Osteoblast (primary cell): ENCODE data around the gene FXYD5. TPM values are rescaled to one million over a fixed set of nuclear protein-coding genes. Genes with fewer than 3 reads are reported as not detected.

Experiments used
- DNase-seq: peaks from one replicate; pipeline ENCODE4 v3.0.0; 2011; ENCODE audit warnings: low spot score, mixed read lengths; ENCODE audit not compliant: insufficient read length; ENCODE audit errors: missing footprints
- H2AFZ ChIP-seq: 2 replicates; pipeline ENCODE4 v1.6.0; 2011; ENCODE audit warnings: mild to moderate bottlenecking, low read length
- H3K27ac ChIP-seq: 2 replicates; pipeline ENCODE4 v1.5.1; 2011; ENCODE audit warnings: mild to moderate bottlenecking, low read depth, low read length, moderate library complexity
- H3K27me3 ChIP-seq: 2 replicates; pipeline ENCODE4 v1.6.0; 2012; ENCODE audit warnings: mild to moderate bottlenecking, control low read depth, inconsistent platforms, low read length, moderate library complexity; ENCODE audit not compliant: insufficient read depth
- H3K36me3 ChIP-seq: 2 replicates; pipeline ENCODE4 v1.5.1; 2011; ENCODE audit warnings: mild to moderate bottlenecking, low read length, control low read depth, moderate library complexity; ENCODE audit not compliant: insufficient read depth
- H3K4me1 ChIP-seq: 2 replicates; pipeline ENCODE4 v1.5.1; 2011; ENCODE audit warnings: mild to moderate bottlenecking, low read length, control low read depth, moderate library complexity; ENCODE audit not compliant: insufficient read depth
- H3K4me2 ChIP-seq: 2 replicates; pipeline ENCODE4 v1.6.0; 2011; ENCODE audit warnings: mild to moderate bottlenecking, low read length; ENCODE audit not compliant: insufficient read depth
- H3K4me3 ChIP-seq: fragments of 200-600 bp; sonication (generic); 3 replicates; pipeline ENCODE4 v1.5.1; 2012; ENCODE audit warnings: mild to moderate bottlenecking, low read length, inconsistent platforms; ENCODE audit not compliant: insufficient read depth
- H3K79me2 ChIP-seq: 2 replicates; pipeline ENCODE4 v1.6.0; 2012; ENCODE audit warnings: mild to moderate bottlenecking, low read length, control low read depth, inconsistent platforms; ENCODE audit not compliant: insufficient read depth
- H3K9me3 ChIP-seq: 2 replicates; pipeline ENCODE4 v1.5.1; 2011; ENCODE audit warnings: low read depth, low read length, control low read depth
- H4K20me1 ChIP-seq: 2 replicates; pipeline ENCODE4 v1.6.0; 2012; ENCODE audit warnings: mild to moderate bottlenecking, low read length, control low read depth; ENCODE audit not compliant: insufficient read depth
- total RNA-seq: library from RNA; depleted of rRNA; stranded (reverse); fragments of >200 nt; gene quantifications from 2 replicates; pipeline ENCODE4 v1.2.3, GENCODE V29; 2012
- TF ChIP-seq, protein P1 (sequence below): IDR thresholded peaks from 2 replicates; pipeline ENCODE4 v1.5.1; 2011; ENCODE audit warnings: mild to moderate bottlenecking, low read depth, low read length, moderate library complexity; ENCODE audit errors: extremely low read depth

The FXYD5 gene
- total RNA-seq, 1 donor, result 29.0 TPM

DNA sequence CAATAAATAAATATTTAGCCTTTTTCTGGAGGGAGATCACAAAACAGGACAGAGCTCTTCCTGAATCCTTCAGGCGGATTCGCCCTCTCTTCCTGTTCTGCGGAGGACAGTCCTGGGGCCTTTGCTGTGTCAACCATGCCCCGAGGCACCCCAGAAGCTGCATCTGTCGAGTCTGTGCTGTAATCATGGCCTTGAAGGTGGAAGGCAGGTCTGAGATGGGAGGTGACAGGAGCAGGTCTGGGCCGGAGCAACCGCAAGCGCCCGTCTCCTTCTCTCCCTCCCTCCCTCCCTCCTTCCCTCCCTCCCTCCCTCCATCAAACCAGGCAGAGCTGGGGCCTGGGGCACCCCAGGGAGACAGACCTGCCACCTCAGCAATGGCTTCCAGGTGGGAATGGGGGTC lies 43.6 kb upstream of the FXYD5 start:
- TF ChIP-seq, protein P1, sequence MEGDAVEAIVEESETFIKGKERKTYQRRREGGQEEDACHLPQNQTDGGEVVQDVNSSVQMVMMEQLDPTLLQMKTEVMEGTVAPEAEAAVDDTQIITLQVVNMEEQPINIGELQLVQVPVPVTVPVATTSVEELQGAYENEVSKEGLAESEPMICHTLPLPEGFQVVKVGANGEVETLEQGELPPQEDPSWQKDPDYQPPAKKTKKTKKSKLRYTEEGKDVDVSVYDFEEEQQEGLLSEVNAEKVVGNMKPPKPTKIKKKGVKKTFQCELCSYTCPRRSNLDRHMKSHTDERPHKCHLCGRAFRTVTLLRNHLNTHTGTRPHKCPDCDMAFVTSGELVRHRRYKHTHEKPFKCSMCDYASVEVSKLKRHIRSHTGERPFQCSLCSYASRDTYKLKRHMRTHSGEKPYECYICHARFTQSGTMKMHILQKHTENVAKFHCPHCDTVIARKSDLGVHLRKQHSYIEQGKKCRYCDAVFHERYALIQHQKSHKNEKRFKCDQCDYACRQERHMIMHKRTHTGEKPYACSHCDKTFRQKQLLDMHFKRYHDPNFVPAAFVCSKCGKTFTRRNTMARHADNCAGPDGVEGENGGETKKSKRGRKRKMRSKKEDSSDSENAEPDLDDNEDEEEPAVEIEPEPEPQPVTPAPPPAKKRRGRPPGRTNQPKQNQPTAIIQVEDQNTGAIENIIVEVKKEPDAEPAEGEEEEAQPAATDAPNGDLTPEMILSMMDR, result no peak
- no peaks in the 10 kb centered on the region for H3K79me2 ChIP-seq
- no peak for DNase-seq
- H4K20me1 ChIP-seq, result no peaks in the 10 kb centered on the region
- no peak overlapping the region for H3K4me3 ChIP-seq
- no peaks in the 10 kb centered on the region for H3K36me3 ChIP-seq
- peaks cover 5% of the 10 kb centered on the region for H3K27me3 ChIP-seq
- no peak overlapping the region for H3K4me2 ChIP-seq
- no peak overlapping the region for H3K27ac ChIP-seq
- H3K9me3 ChIP-seq, result no peaks in the 10 kb centered on the region
- no peak overlapping the region for H2AFZ ChIP-seq
- peaks cover 2% of the 10 kb centered on the region for H3K4me1 ChIP-seq

DNA sequence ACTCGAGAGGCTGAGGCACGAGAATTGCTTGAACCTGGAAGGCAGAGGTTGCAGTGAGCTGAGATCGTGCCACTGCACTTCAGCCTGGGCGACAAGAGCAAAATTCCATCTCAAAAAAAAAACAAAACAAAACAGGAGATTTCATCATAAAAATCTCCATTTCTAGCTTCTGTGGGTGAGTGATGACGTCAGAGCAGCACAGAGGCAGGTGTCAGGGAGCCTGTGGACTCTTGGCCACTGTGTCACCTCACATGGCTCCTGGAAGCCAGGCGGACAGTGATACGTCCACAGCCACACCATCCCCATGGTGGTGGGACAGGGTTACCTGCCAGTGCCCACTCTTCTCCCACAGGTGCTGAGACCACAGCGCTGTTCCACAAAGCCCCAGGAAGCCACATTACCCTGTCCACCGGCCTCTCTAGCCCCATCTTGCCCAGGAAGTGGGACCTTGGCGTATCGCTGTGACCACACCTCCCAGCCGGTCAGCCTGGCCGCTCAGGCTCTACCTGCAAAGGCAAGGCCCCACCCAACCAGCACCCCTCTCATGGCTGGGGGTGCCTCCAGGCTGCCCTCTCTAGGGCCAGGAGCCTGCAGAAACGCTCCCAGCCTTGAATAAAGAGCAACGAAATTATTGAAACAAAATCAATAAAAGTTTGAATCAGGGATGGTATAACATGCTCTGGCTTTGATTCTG lies 41.4 kb upstream of the FXYD5 start:
- H4K20me1 ChIP-seq, result no peaks in the 10 kb centered on the region
- TF ChIP-seq, protein P1, result no peak
- no peaks in the 10 kb centered on the region for H3K79me2 ChIP-seq
- DNase-seq, result no peak
- no peaks in the 10 kb centered on the region for H3K4me1 ChIP-seq
- no peak overlapping the region for H2AFZ ChIP-seq
- peaks cover 14% of the 10 kb centered on the region for H3K27me3 ChIP-seq
- H3K36me3 ChIP-seq, result no peaks in the 10 kb centered on the region
- H3K9me3 ChIP-seq, result no peaks in the 10 kb centered on the region
- no peak overlapping the region for H3K4me3 ChIP-seq
- H3K4me2 ChIP-seq, result no peak overlapping the region
- no peak overlapping the region for H3K27ac ChIP-seq

DNA sequence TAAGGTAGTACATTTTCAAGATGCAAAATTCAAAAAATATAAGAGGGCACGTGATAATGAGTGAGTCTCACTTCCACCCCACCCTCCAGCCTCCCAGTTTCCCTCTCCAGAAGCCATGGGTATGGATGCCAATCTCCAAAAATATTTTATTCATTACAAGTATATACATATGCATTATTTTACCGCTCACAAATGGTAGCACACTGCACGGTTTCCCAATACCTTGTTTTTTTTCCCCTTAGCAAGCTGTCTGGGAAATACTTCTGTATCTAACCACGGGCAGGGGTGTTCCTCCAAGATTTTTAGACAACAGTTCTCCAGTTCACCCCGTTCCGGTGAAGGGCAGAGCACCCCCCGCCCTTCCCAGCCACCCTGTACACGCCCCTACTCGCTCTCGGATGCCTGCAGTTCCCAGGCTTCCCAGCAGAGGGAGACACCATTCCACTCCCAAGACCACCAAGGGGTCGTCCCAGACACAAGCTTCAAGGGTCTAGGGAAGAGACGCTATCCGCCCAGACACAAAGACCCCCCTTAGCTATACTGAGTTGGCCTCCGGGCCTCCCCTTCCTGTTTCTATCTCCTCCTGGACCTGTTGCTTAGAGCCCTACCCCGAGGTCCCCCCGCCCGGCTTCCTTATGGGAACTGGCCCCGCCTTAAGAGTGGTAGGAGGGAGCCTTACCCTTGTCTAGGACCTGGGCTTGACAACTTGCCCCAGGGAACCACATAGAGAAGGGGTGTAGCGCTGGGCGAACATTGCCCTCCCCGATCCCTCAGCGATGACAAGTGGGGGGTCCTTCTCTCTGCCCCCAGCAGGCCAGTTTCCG lies 40.0 kb upstream of the FXYD5 start:
- Histone ChIP-seq H3K79me2 (no peaks in the 10 kb centered on the region), H3K9me3 (no peaks in the 10 kb centered on the region), H2AFZ (peak overlapping the region; percentile 70), H3K27me3 (peaks cover 14% of the 10 kb centered on the region), H3K4me2 (peak overlapping the region; percentile 48), H3K4me1 (no peaks in the 10 kb centered on the region), H3K4me3 (peak overlapping the region; percentile 19), H3K36me3 (no peaks in the 10 kb centered on the region), H4K20me1 (no peaks in the 10 kb centered on the region), H3K27ac (no peak overlapping the region)
- peak; percentile 97 for DNase-seq
- TF ChIP-seq, protein P1, result peak; percentile 97

DNA sequence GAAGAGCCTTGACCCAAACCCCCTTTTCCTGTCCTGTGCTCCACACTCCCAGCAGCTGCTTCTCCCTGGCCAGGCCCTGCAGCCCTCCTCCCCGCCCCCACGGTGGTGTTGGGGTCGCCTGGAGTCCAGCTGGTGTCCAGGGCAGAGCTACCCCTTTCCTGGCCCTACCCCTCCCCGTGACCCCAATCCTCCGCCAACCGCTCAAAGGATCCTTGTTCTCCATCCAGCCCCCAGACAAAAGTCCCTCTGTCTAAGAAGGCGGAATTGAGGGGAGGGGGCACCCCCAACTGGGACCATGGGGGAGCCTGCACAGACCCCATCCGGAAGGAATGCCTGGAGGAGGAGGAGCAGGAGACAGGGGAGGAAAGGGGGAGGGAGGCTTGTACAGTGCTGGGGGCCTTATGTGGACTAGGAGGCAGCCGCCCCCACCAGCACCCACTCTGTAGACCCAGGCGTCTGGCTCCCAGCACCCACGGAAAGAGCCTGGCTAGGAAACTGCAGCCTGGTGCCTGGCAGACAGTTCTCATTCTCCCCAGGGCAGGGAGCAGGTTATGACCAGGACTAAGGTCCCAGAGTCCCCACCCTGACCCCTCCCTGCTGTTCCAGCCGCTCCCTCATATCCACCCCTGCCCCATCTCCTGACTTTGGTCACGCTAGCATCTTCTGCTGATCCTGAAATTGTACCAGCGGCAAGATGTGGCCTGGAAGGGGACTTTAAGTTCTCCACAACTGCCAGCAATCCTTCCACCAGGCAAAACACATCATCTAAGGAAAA lies 39.2 kb upstream of the FXYD5 start, which contains the start of gene FXYD3:
TSS of gene FXYD3 (plus strand) at position 647 of the 775 bp plus-strand sequence. CDS start 3,554 bp downstream, outside the sequence.
- Histone ChIP-seq H3K4me2 (peak within 1 kb of the TSS; percentile 48), H3K4me1 (no peaks in the 10 kb centered on the region), H3K36me3 (no peaks in the 10 kb centered on the region), H3K79me2 (no peaks in the 10 kb centered on the region), H2AFZ (peak within 1 kb of the TSS; percentile 70), H3K27ac (no peak within 1 kb of the TSS), H3K4me3 (peak within 1 kb of the TSS; percentile 19), H3K27me3 (peaks cover 14% of the 10 kb centered on the region), H3K9me3 (no peaks in the 10 kb centered on the region), H4K20me1 (no peaks in the 10 kb centered on the region)
- DNase-seq, result no peak
- TF ChIP-seq, protein P1, result no peak
